ELR (cell line): ENCODE results near the gene FRMD1.

Experiments
- DNase-seq: peaks from one replicate; pipeline ENCODE4 v3.0.0-alpha.2; 2015; ENCODE audit warnings: low read depth

The FRMD1 gene

GRCh38 chr6:168043193-168043847 is 35.7 kb downstream of the FRMD1 start:
- DNase-seq: no peak

- no peak for DNase-seq
Measured at GRCh38 chr6:168042426-168043192, 36.4 kb downstream of the FRMD1 start.

GRCh38 chr6:168041928-168042327 is 37.1 kb downstream of the FRMD1 start:
- no peak for DNase-seq

GRCh38 chr6:168040856-168041496 is 38.0 kb downstream of the FRMD1 start:
- DNase-seq: no peak

GRCh38 chr6:168039849-168040248 is 39.2 kb downstream of the FRMD1 start:
- DNase-seq: no peak

GRCh38 chr6:168039301-168039700 is 39.7 kb downstream of the FRMD1 start:
- no peak for DNase-seq

GRCh38 chr6:168038576-168039140 is 40.4 kb downstream of the FRMD1 start:
- DNase-seq: no peak

- no peak for DNase-seq
Measured at GRCh38 chr6:168037856-168038255, 41.2 kb downstream of the FRMD1 start.

GRCh38 chr6:168037242-168037641 is 41.8 kb downstream of the FRMD1 start:
- DNase-seq: no peak

- peak; percentile 57 for DNase-seq
Measured at GRCh38 chr6:168035661-168036545, 43.1 kb downstream of the FRMD1 start.

GRCh38 chr6:168035098-168035660 is 43.8 kb downstream of the FRMD1 start:
- peak; percentile 72 for DNase-seq

GRCh38 chr6:168034537-168034936 is 44.5 kb downstream of the FRMD1 start:
- no peak for DNase-seq

- no peak for DNase-seq
Measured at GRCh38 chr6:168033791-168034190, 45.2 kb downstream of the FRMD1 start.

GRCh38 chr6:168032005-168032760 is 46.8 kb downstream of the FRMD1 start:
- DNase-seq: peak; percentile 87

GRCh38 chr6:168031411-168031971 is 47.5 kb downstream of the FRMD1 start:
- DNase-seq: peak; percentile 2

- DNase-seq: no peak
Measured at GRCh38 chr6:168030908-168031307, 48.1 kb downstream of the FRMD1 start.

GRCh38 chr6:168030218-168030746 is 48.7 kb downstream of the FRMD1 start:
- DNase-seq: no peak

- DNase-seq: no peak
Measured at GRCh38 chr6:168029459-168030217, 49.4 kb downstream of the FRMD1 start.

GRCh38 chr6:168028181-168028580 is 50.8 kb downstream of the FRMD1 start:
- no peak for DNase-seq
